H1 (cell line): ENCODE data around the gene HAT1. TPM values are rescaled to one million over a fixed set of nuclear protein-coding genes. Genes with fewer than 3 reads are reported as not detected.
A peak's percentile ranks its signal among the peaks of the same experiment; 100 is the strongest.

Source experiments
- CTCF ChIA-PET: fragments of 300-600 bp; sonication (Branson Sonifier 250); formaldehyde crosslinking; loops from one replicate; lab custom pipeline; 2021; ENCODE audit not compliant: partially characterized antibody; lab: Charles Lee
- POLR2A ChIA-PET: fragments of 300-600 bp; sonication (Branson Sonifier 250); formaldehyde crosslinking; loops from one replicate; lab custom pipeline; 2021; ENCODE audit warnings: inconsistent platforms; ENCODE audit not compliant: partially characterized antibody; lab: Charles Lee
- DNase-seq, 2 experiments: peaks; one replicate each; pipeline versions ENCODE4 v3.0.0 to v3.0.0-alpha.2; 2010 to 2022; ENCODE audit warnings: low spot score in 2 of 2, low read depth in 1 of 2, mixed read lengths in 1 of 2
- FAIRE-seq: peaks from 2 replicates; lab custom pipeline; 2011; peaks lifted over from hg19 to GRCh38; lab: Jason Lieb, UNC
- H2AFZ ChIP-seq: 2 replicates; pipeline ENCODE4 v1.8.1; 2012; ENCODE audit warnings: low read length, inconsistent platforms
- H2AK5ac ChIP-seq: 2 replicates; pipeline ENCODE4 v1.6.1; 2013; ENCODE audit warnings: low read depth, low read length
- H2BK120ac ChIP-seq: replicated peaks from 2 replicates; pipeline ENCODE3; 2013; ENCODE audit warnings: low read depth, low read length, inconsistent platforms
- H2BK12ac ChIP-seq: 2 replicates; pipeline ENCODE4 v1.6.1; 2013; ENCODE audit warnings: low read depth, low read length
- H2BK15ac ChIP-seq: 2 replicates; pipeline ENCODE4 v1.6.1; 2013; ENCODE audit warnings: low read length
- H2BK20ac ChIP-seq: 2 replicates; pipeline ENCODE4 v1.6.1; 2013; ENCODE audit warnings: low read length
- H2BK5ac ChIP-seq: 2 replicates; pipeline ENCODE4 v1.6.1; 2013; ENCODE audit warnings: low read depth, low read length
- H3K14ac ChIP-seq: 2 replicates; pipeline ENCODE4 v1.6.1; 2013; ENCODE audit warnings: inconsistent platforms; ENCODE audit not compliant: insufficient read length
- H3K18ac ChIP-seq: 2 replicates; pipeline ENCODE4 v1.6.1; 2013; ENCODE audit warnings: low read length; ENCODE audit errors: extremely low read depth
- H3K23ac ChIP-seq: 2 replicates; pipeline ENCODE4 v1.6.1; 2013; ENCODE audit warnings: inconsistent platforms; ENCODE audit not compliant: insufficient read length
- H3K23me2 ChIP-seq: 2 replicates; pipeline ENCODE4 v1.6.1; 2013; ENCODE audit warnings: low read depth, low read length
- H3K27ac ChIP-seq: 2 replicates; pipeline ENCODE4 v1.6.1; 2011; ENCODE audit warnings: low read depth, low read length, inconsistent platforms
- H3K27me3 ChIP-seq, 4 experiments: replicated peaks in 1 of 4; 1 replicate in 1 of 4; 2 replicates in 3 of 4; pipeline versions ENCODE4 v1.6.1 to v1.8.1; 2011 to 2013; ENCODE audit warnings: low read length in 3 of 4, mild to moderate bottlenecking in 3 of 4, inconsistent platforms in 2 of 4, mixed read lengths in 2 of 4, moderate library complexity in 1 of 4; ENCODE audit not compliant: control insufficient read depth in 3 of 4, insufficient read depth in 3 of 4; ENCODE audit errors: extremely low read depth in 1 of 4
- H3K36me3 ChIP-seq, 4 experiments: 2 replicates each; pipeline versions ENCODE4 v1.6.1 to v1.8.1; 2011 to 2013; ENCODE audit warnings: mild to moderate bottlenecking in 4 of 4, low read length in 3 of 4, moderate library complexity in 2 of 4, control low read depth in 1 of 4, inconsistent platforms in 1 of 4; ENCODE audit not compliant: insufficient read depth in 4 of 4, control insufficient read depth in 2 of 4
- H3K4ac ChIP-seq: replicated peaks from 2 replicates; pipeline ENCODE3; 2013; ENCODE audit warnings: low read length, low read depth, mixed read lengths, inconsistent platforms; ENCODE audit not compliant: insufficient read length
- H3K4me1 ChIP-seq, 4 experiments: replicated peaks in 1 of 4; 1 replicate in 1 of 4; 2 replicates in 3 of 4; pipeline versions ENCODE4 v1.6.1 to v1.8.1; 2011 to 2013; ENCODE audit warnings: low read length in 3 of 4, inconsistent platforms in 2 of 4, mixed read lengths in 1 of 4; ENCODE audit not compliant: insufficient read depth in 4 of 4, control insufficient read depth in 3 of 4
- H3K4me2 ChIP-seq, 2 experiments: 2 replicates each; pipeline versions ENCODE4 v1.6.1 to v1.8.1; 2011 to 2013; ENCODE audit warnings: low read depth in 2 of 2, low read length in 2 of 2, control low read depth in 1 of 2, inconsistent platforms in 1 of 2, mild to moderate bottlenecking in 1 of 2; ENCODE audit not compliant: insufficient read depth in 1 of 2
- H3K4me3 ChIP-seq, 4 experiments: fragments of 200-600, 300-600 bp in 1 of 4; sonication (generic), shearing (Covaris generic), sonication (Bioruptor Twin) in 1 of 4; 2 replicates each; pipeline versions ENCODE4 v1.5.1 to v1.8.1; 2011 to 2016; ENCODE audit warnings: low read length in 4 of 4, low read depth in 3 of 4, control low read depth in 2 of 4, inconsistent platforms in 2 of 4, mild to moderate bottlenecking in 2 of 4, mixed read lengths in 1 of 4, moderate library complexity in 1 of 4; ENCODE audit not compliant: insufficient read depth in 2 of 4; ENCODE audit errors: extremely low read depth in 1 of 4
- H3K56ac ChIP-seq: replicated peaks from 2 replicates; pipeline ENCODE3; 2013; ENCODE audit warnings: low read depth, mild to moderate bottlenecking, mixed read lengths, low read length, inconsistent platforms; ENCODE audit not compliant: insufficient read length
- H3K79me1 ChIP-seq: 2 replicates; pipeline ENCODE4 v1.6.1; 2013; ENCODE audit warnings: low read depth, low read length, control low read depth
- H3K79me2 ChIP-seq, 2 experiments: 2 replicates each; pipeline versions ENCODE4 v1.6.1 to v1.8.1; 2012 to 2013; ENCODE audit warnings: low read length in 2 of 2, mild to moderate bottlenecking in 2 of 2, inconsistent platforms in 1 of 2; ENCODE audit not compliant: insufficient read depth in 2 of 2, control insufficient read depth in 1 of 2
- H3K9ac ChIP-seq, 4 experiments: replicated peaks in 1 of 4; 1 replicate in 1 of 4; 2 replicates in 3 of 4; pipeline versions ENCODE4 v1.6.1 to v1.8.1; 2011 to 2013; ENCODE audit warnings: low read depth in 3 of 4, low read length in 3 of 4, control low read depth in 2 of 4, mild to moderate bottlenecking in 2 of 4, moderate library complexity in 2 of 4, inconsistent platforms in 1 of 4; ENCODE audit errors: extremely low read depth in 1 of 4
- H3K9me3 ChIP-seq, 2 experiments: 2 replicates each; pipeline versions ENCODE4 v1.6.1 to v1.8.1; 2012 to 2013; ENCODE audit warnings: mild to moderate bottlenecking in 2 of 2, moderate library complexity in 2 of 2, control low read depth in 1 of 2, inconsistent platforms in 1 of 2, low read depth in 1 of 2, low read length in 1 of 2, mixed read lengths in 1 of 2; ENCODE audit not compliant: insufficient read depth in 2 of 2
- H4K20me1 ChIP-seq, 2 experiments: replicated peaks in 1 of 2; 2 replicates each; pipeline versions ENCODE3 to v1.8.1; 2011 to 2013; ENCODE audit warnings: inconsistent platforms in 2 of 2, low read length in 2 of 2, mild to moderate bottlenecking in 1 of 2; ENCODE audit not compliant: insufficient read depth in 2 of 2, control insufficient read depth in 1 of 2
- H4K5ac ChIP-seq: 2 replicates; pipeline ENCODE4 v1.6.1; 2013; ENCODE audit warnings: low read length, low read depth, mixed read lengths, inconsistent platforms; ENCODE audit not compliant: insufficient read length
- H4K8ac ChIP-seq: 2 replicates; pipeline ENCODE4 v1.8.0; 2013; ENCODE audit warnings: mild to moderate bottlenecking, moderate library complexity, low read length, inconsistent platforms; ENCODE audit not compliant: insufficient read depth; ENCODE audit errors: extremely low read depth
- H4K91ac ChIP-seq: replicated peaks from 2 replicates; pipeline ENCODE3; 2013; ENCODE audit warnings: low read length, mixed read lengths, inconsistent platforms; ENCODE audit not compliant: insufficient read length
- BCL11A ChIP-seq, 2 experiments: IDR thresholded peaks; one replicate each; pipeline ENCODE4 v1.6.1; 2011; ENCODE audit warnings: low read depth in 2 of 2, low read length in 2 of 2, mild to moderate bottlenecking in 2 of 2
- HDAC6 ChIP-seq: IDR thresholded peaks from one replicate; pipeline ENCODE4 v1.7.1; 2012; ENCODE audit warnings: low read depth, mild to moderate bottlenecking, inconsistent platforms, low read length, moderate library complexity
- JUN ChIP-seq: IDR thresholded peaks from 2 replicates; pipeline ENCODE4 v1.6.1; 2011; ENCODE audit warnings: low read depth, mild to moderate bottlenecking, improper control_type of control experiment, low read length
- MAX ChIP-seq: IDR thresholded peaks from 2 replicates; pipeline ENCODE4 v1.6.1; 2012; ENCODE audit warnings: inconsistent platforms
- POLR2A ChIP-seq, 2 experiments: IDR thresholded peaks; 1 replicate in 1 of 2; 2 replicates in 1 of 2; pipeline ENCODE4 v1.6.1; 2011; ENCODE audit warnings: low read depth in 2 of 2, low read length in 2 of 2, mild to moderate bottlenecking in 2 of 2; ENCODE audit errors: control extremely low read depth in 1 of 2
- POU5F1 ChIP-seq: IDR thresholded peaks from 2 replicates; pipeline ENCODE4 v1.6.1; 2011; ENCODE audit warnings: low read depth, mild to moderate bottlenecking, low read length, moderate library complexity
- SP4 ChIP-seq: IDR thresholded peaks from 2 replicates; pipeline ENCODE4 v1.6.1; 2012; ENCODE audit warnings: low read length, inconsistent platforms
- TAF7 ChIP-seq: optimal IDR thresholded peaks from 2 replicates; pipeline ENCODE3; 2011; ENCODE audit warnings: low read depth, mild to moderate bottlenecking, inconsistent platforms, low read length, moderate library complexity, borderline replicate concordance
- WGBS, 2 experiments: shearing (Covaris generic) in 1 of 2; methylation state at CpG; one replicate each; pipeline versions ENCODE4 v1.1.6 to v1.1.7; 2013 to 2015; ENCODE audit warnings: low lambda C conversion rate in 2 of 2, mixed read lengths in 2 of 2, inconsistent platforms in 1 of 2, low coverage in 1 of 2, missing lambda C conversion rate in 1 of 2; ENCODE audit not compliant: insufficient replicate concordance in 2 of 2, insufficient coverage in 1 of 2, insufficient read length in 1 of 2; ENCODE audit errors: extremely low coverage in 1 of 2, missing lambda C conversion rate in 1 of 2; 5-methylcytosine and 5-hydroxymethylcytosine counted together
- polyA plus RNA-seq, 7 experiments: library from polyadenylated mRNA; depleted of rRNA in 3 of 7; stranded (reverse) in 5 of 7; unstranded in 2 of 7; fragments of >200 nt in 5 of 7; fragments of 200-250 nt in 2 of 7; gene quantifications; 1 replicate in 5 of 7; 2 replicates in 1 of 7; 4 replicates in 1 of 7; pipeline versions ENCODE4 v1.2.1 to v1.2.3, GENCODE V29; 2011 to 2013; ENCODE audit warnings: missing spikeins in 2 of 7, mixed read lengths in 2 of 7
- total RNA-seq: library from RNA; stranded (reverse); fragmentation: NEBNext Ultra II Directional; extraction: Animal tissue kit (Norgen Biotek cat#: 25700); gene quantifications from 2 replicates; pipeline ENCODE4 v1.2.1, GENCODE V29; 2021

HAT1 gene
- total and polyA plus RNA-seq, 2 of the 8 experiments (the other 6 are each of a cell fraction or from before 2014, with no cell fraction given): 44.6 to 74.2 TPM

DNA sequence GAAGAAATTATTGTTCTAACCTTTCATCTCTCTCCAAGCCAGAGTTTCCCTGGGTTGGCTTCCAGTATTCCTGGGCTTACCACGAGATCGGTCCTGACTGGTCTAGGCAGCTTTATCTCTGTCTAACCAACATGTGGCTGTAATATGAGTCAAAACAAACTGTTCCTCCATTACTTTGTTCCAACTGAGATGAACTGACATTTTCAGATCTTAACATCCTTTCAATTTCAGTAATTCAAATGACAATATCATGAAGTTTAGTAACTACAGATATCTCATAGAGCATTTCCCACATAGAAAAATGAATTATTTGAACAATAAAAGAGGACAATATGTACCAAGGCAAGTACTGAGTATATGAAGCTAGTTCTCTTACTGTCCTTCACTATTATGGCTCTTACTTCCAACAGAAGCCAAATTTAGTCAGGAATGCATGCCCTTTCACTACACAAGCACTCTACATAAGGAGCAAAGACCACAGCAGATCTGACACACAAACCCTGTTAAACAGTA lies 43.7 kb upstream of the HAT1 start:
- H4K8ac ChIP-seq: no peak overlapping the region
- H4K20me1 ChIP-seq: no peaks in the 10 kb centered on the region
- H3K27ac ChIP-seq: no peak overlapping the region
- DNase-seq (no peak), FAIRE-seq (peak; percentile 13)
- no peak overlapping the region for H2AFZ ChIP-seq
- H3K23me2 ChIP-seq: no peaks in the 10 kb centered on the region
- no peaks in the 10 kb centered on the region for H3K79me2 ChIP-seq
- H3K4me1 ChIP-seq: no peaks in the 10 kb centered on the region
- H3K18ac ChIP-seq: no peak overlapping the region
- H2AK5ac ChIP-seq: no peak overlapping the region
- no peak overlapping the region for H2BK120ac ChIP-seq
- H4K91ac ChIP-seq: no peak overlapping the region
- no peak overlapping the region for H2BK5ac ChIP-seq
- no peaks in the 10 kb centered on the region for H3K27me3 ChIP-seq
- ChIA-PET POLR2A (no interaction called here), CTCF (no interaction called here)
- H3K9ac ChIP-seq: no peak overlapping the region
- no peak for TF ChIP-seq POLR2A (IDR thresholded peaks at IDR 0.05; ENCODE audit: control extremely low read depth in 1 of 2, low read depth in 2 of 2, low read length in 2 of 2)
- no peak for TF ChIP-seq TAF7
- TF ChIP-seq HDAC6: no peak
- no peak for TF ChIP-seq SP4
- no peak for TF ChIP-seq MAX
- TF ChIP-seq JUN: no peak
- no peak for TF ChIP-seq POU5F1
- TF ChIP-seq BCL11A (IDR thresholded peaks at IDR 0.05; ENCODE audit: low read depth in 2 of 2, low read length in 2 of 2): no peak
- no peak overlapping the region for H3K14ac ChIP-seq
- H3K56ac ChIP-seq: no peak overlapping the region
- H2BK12ac ChIP-seq: no peak overlapping the region
- 93% methylated on average over 2 of the region's 2 CpGs; no CpG with 5 or more reads in 1 of the 2 experiments for WGBS, 2 experiments
- H3K36me3 ChIP-seq: no peaks in the 10 kb centered on the region; a peak in 1 of 8 replicates
- no peak overlapping the region for H3K4me3 ChIP-seq
- H3K23ac ChIP-seq: no peak overlapping the region
- H3K79me1 ChIP-seq: no peaks in the 10 kb centered on the region
- no peak overlapping the region for H3K4ac ChIP-seq
- H3K9me3 ChIP-seq: no peaks in the 10 kb centered on the region
- no peak overlapping the region for H2BK15ac ChIP-seq
- no peak overlapping the region for H3K4me2 ChIP-seq
- H2BK20ac ChIP-seq: no peak overlapping the region
- H4K5ac ChIP-seq: no peak overlapping the region
